Measurements from ENCODE around the gene RAB27A. TPM values are rescaled to one million over a fixed set of nuclear protein-coding genes. Genes with fewer than 3 reads are reported as not detected.

RAB27A gene
- total RNA-seq, 1 donor from 2014 or later, result 5.8 TPM

GRCh38 chr15:55220606-55221005 is 69.0 kb downstream of the RAB27A start:
- no peaks in the 10 kb centered on the region for H3K36me3 ChIP-seq
- DNase-seq, result no peak
- no peak overlapping the region for H3K27ac ChIP-seq (replicated peaks)
- intact Hi-C loops (cut with micrococcal nuclease), result no loop called here
- no peaks in the 10 kb centered on the region for H3K4me1 ChIP-seq
- H3K9me3 ChIP-seq (replicated peaks), result no peaks in the 10 kb centered on the region
- no peak overlapping the region for H3K4me3 ChIP-seq
- no peaks in the 10 kb centered on the region for H3K27me3 ChIP-seq (ENCODE audit: low read depth)
- TF ChIP-seq CTCF (IDR thresholded peaks at IDR 0.05; ENCODE audit: borderline replicate concordance), result no peak

GRCh38 chr15:55218056-55218455 is 71.6 kb downstream of the RAB27A start:
- no peak overlapping the region for H3K4me3 ChIP-seq
- H3K36me3 ChIP-seq, result no peaks in the 10 kb centered on the region
- no peaks in the 10 kb centered on the region for H3K9me3 ChIP-seq (replicated peaks)
- no peaks in the 10 kb centered on the region for H3K27me3 ChIP-seq (ENCODE audit: low read depth)
- intact Hi-C loops (cut with micrococcal nuclease), result loop anchor here (5.0 kb wide), 2 partner anchors 74 to 219 kb away; no protein-coding TSS in a partner anchor
- TF ChIP-seq CTCF (IDR thresholded peaks at IDR 0.05; ENCODE audit: borderline replicate concordance), result no peak
- H3K27ac ChIP-seq (replicated peaks), result no peak overlapping the region
- H3K4me1 ChIP-seq, result no peaks in the 10 kb centered on the region
- DNase-seq, result no peak

DNA sequence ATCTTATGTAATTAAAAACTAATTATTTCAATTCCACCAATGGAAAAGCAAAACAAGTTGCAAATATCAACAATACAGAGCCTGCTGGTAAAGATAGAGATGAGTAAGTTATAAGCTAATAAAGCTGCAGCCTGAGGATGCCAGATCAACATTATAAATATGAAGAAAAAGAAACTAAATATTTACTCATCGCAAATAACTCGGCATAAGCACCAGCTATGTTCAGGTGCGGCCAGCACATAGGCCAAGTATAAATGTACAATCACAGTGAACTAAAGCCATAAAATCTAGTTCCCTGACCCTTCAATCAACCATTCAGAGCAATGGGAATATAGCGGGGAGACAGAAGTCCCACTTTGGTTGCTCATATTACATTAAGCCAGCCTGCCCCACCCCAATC is 85.1 kb downstream of the RAB27A start:
- TF ChIP-seq CTCF (IDR thresholded peaks at IDR 0.05; ENCODE audit: borderline replicate concordance), result no peak
- Histone ChIP-seq H3K27me3 (ENCODE audit: low read depth) (no peaks in the 10 kb centered on the region), H3K9me3 (replicated peaks) (no peaks in the 10 kb centered on the region), H3K4me1 (no peaks in the 10 kb centered on the region), H3K4me3 (no peak overlapping the region), H3K36me3 (no peaks in the 10 kb centered on the region), H3K27ac (replicated peaks) (no peak overlapping the region)
- no peak for DNase-seq
- intact Hi-C loops (cut with micrococcal nuclease), result no loop called here

- Histone ChIP-seq H3K36me3 (no peaks in the 10 kb centered on the region), H3K9me3 (replicated peaks) (no peaks in the 10 kb centered on the region), H3K4me1 (peaks cover 8% of the 10 kb centered on the region), H3K27ac (replicated peaks) (no peak overlapping the region), H3K27me3 (ENCODE audit: low read depth) (no peaks in the 10 kb centered on the region), H3K4me3 (no peak overlapping the region)
- intact Hi-C loops (cut with micrococcal nuclease), result no loop called here
- DNase-seq, result no peak
- no peak for TF ChIP-seq CTCF (IDR thresholded peaks at IDR 0.05; ENCODE audit: borderline replicate concordance)
These were observed 87.4 kb downstream of the RAB27A start for GRCh38 chr15:55202206-55202605.

DNA sequence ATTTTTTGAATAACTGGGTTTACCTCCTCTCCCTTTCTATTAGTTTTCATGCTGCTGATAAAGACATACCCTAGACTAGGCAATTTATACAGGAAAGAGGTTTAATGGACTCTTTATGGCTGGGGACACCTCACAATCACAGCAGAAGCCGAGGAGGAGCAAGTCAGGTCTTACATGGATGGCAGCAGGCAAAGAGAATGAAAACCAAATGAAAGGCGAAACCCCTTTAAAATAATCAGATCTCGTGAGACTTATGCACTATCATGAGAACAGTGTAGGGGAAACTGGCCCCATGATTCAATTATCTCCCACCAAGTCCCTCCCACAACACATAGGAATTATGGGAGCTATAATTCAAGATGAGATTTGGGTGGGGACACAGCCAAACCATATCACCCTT is 90.9 kb downstream of the RAB27A start:
- intact Hi-C loops (cut with micrococcal nuclease), result no loop called here
- no peaks in the 10 kb centered on the region for H3K36me3 ChIP-seq
- H3K27me3 ChIP-seq (ENCODE audit: low read depth), result no peaks in the 10 kb centered on the region
- peaks cover 40% of the 10 kb centered on the region for H3K4me1 ChIP-seq
- H3K4me3 ChIP-seq, result no peak overlapping the region
- no peak for TF ChIP-seq CTCF (IDR thresholded peaks at IDR 0.05; ENCODE audit: borderline replicate concordance)
- DNase-seq, result no peak
- H3K9me3 ChIP-seq (replicated peaks), result no peaks in the 10 kb centered on the region
- H3K27ac ChIP-seq (replicated peaks), result no peak overlapping the region

- Histone ChIP-seq H3K4me1 (peaks cover 46% of the 10 kb centered on the region), H3K36me3 (no peaks in the 10 kb centered on the region), H3K27me3 (ENCODE audit: low read depth) (no peaks in the 10 kb centered on the region), H3K27ac (replicated peaks) (peak overlapping the region; percentile 91), H3K9me3 (replicated peaks) (no peaks in the 10 kb centered on the region), H3K4me3 (peak overlapping the region; percentile 75)
- intact Hi-C loops (cut with micrococcal nuclease), result no loop called here
- TF ChIP-seq CTCF (IDR thresholded peaks at IDR 0.05; ENCODE audit: borderline replicate concordance), result no peak
- DNase-seq, result no peak
These were observed 91.9 kb downstream of the RAB27A start for GRCh38 chr15:55197719-55198118.

Data from left ventricle myocardium inferior (tissue), 1 donor.